ENCODE results near the gene GABRP. TPM values are rescaled to one million over a fixed set of nuclear protein-coding genes. Genes with fewer than 3 reads are reported as not detected.

Gene GABRP
- total and polyA plus RNA-seq, 9 donors: 0.13 to 3.9 (median 0.24) TPM; not detected in 2

DNA sequence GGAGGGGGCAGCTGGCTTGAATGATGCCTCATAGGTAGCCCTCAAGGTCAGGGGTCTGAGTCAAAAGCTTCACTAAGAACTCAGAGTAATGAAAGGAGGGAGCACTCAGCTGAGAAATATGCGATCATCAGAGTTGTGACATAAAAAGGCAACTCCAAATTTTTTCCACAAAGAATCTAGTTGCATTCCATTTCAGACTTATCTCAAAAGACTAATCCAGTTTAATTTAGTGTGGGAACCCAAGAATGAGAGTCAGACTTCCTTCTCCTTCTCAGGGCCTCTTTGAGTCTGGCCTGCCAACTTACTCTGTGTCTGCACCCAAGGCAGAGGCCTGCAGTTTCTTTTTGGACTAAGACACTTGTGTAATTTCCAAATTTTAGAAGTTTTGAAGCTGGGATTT lies 34.7 kb downstream of the GABRP start:
- H3K4me3 ChIP-seq: no peak overlapping the region
- no peak overlapping the region for H3K27ac ChIP-seq
- no peaks in the 10 kb centered on the region for H3K4me1 ChIP-seq (ENCODE audit: insufficient read depth)
- no peak for DNase-seq
- WGBS, 3 donors: 24 to 45% (median 41%) methylated on average over 1 of the region's 1 CpG
- TF ChIP-seq POLR2A (IDR thresholded peaks at IDR 0.05) (no peak), EP300 (IDR thresholded peaks at IDR 0.05) (no peak)
- TF ChIP-seq, protein P1, sequence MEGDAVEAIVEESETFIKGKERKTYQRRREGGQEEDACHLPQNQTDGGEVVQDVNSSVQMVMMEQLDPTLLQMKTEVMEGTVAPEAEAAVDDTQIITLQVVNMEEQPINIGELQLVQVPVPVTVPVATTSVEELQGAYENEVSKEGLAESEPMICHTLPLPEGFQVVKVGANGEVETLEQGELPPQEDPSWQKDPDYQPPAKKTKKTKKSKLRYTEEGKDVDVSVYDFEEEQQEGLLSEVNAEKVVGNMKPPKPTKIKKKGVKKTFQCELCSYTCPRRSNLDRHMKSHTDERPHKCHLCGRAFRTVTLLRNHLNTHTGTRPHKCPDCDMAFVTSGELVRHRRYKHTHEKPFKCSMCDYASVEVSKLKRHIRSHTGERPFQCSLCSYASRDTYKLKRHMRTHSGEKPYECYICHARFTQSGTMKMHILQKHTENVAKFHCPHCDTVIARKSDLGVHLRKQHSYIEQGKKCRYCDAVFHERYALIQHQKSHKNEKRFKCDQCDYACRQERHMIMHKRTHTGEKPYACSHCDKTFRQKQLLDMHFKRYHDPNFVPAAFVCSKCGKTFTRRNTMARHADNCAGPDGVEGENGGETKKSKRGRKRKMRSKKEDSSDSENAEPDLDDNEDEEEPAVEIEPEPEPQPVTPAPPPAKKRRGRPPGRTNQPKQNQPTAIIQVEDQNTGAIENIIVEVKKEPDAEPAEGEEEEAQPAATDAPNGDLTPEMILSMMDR (IDR thresholded peaks at IDR 0.05): no peak
- intact Hi-C loops (cut with DNase I): no loop called here
- no peaks in the 10 kb centered on the region for H3K36me3 ChIP-seq
- H3K27me3 ChIP-seq: no peaks in the 10 kb centered on the region
- H3K9me3 ChIP-seq: no peaks in the 10 kb centered on the region

DNA sequence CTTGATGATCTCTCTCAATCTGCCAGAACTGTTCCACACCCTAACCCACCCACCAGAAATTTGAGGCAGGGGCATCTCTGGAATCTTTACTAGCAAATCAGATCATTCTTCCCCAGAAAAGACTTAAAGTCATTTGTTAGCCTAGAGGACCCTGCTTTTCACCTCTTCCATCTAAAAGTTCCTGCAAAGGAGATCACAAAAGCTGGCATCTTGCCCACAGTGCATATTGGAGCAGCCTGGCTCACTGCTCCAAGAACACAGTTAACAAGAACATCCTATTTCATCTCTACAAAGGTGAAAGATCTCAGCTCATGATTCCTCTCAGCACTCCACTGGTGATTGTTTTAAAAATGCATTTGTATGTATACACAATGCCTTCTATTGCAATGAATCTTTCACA lies 36.3 kb downstream of the GABRP start:
- Histone ChIP-seq H3K9me3 (no peaks in the 10 kb centered on the region), H3K4me1 (ENCODE audit: insufficient read depth) (no peaks in the 10 kb centered on the region), H3K36me3 (no peaks in the 10 kb centered on the region), H3K4me3 (no peak overlapping the region), H3K27ac (no peak overlapping the region), H3K27me3 (no peaks in the 10 kb centered on the region)
- DNase-seq: no peak
- intact Hi-C loops (cut with DNase I): no loop called here
- TF ChIP-seq POLR2A (IDR thresholded peaks at IDR 0.05) (no peak), EP300 (IDR thresholded peaks at IDR 0.05) (no peak)
- TF ChIP-seq, protein P1 (IDR thresholded peaks at IDR 0.05): no peak

DNA sequence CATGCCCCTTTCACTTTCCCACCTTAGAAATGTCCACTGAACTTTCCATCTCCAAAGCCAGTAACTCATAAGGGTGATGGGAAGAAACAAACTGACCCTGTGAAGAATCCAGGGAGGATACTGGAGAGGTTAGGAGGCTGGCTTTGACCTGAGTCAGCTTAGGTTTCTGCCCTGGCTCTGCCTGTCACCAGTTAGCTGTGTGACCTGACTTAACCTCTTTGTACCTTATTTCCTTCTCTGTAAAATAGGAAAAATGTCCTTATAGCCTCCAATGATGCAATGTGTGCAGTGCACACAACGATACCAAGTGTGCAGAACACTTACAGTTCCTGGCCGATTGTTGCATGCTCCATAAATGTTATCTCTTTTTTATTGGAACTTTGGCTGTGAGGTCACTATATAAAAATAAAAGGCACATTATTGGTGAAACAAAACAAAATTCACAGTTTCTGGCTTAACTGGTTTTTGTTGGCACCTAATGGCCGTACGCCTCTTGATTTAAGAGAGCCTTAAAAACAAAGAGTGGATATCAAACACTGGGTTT lies 37.8 kb downstream of the GABRP start:
- 59 to 74% (median 68%) methylated on average over 4 of the region's 4 CpGs for WGBS, 3 donors

DNA sequence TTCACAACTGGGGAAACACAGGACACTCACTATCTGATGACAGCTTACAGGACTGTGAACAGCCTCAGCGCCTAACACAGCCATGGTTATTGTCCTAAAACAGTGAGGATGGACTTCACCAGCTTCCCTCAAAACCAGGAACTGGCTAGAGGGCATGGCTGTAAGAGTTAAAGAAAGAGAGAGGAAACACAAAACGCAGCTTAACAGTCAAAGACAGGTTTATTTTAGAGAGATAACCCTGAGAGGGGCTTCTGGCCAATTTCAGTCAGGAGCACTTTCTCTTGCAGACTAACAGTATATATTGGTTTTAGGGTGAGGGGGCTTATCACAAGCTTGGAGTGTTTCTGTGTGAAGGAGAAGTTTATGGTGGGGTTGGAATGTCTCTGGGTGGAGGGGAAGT lies 42.6 kb downstream of the GABRP start:
- intact Hi-C loops (cut with DNase I): no loop called here
- no peak overlapping the region for H3K27ac ChIP-seq
- H3K9me3 ChIP-seq: peaks cover 0 to 7% of the 10 kb centered on the region in 2 donors
- no peaks in the 10 kb centered on the region for H3K4me1 ChIP-seq (ENCODE audit: insufficient read depth)
- no peak overlapping the region for H3K4me3 ChIP-seq
- no peaks in the 10 kb centered on the region for H3K36me3 ChIP-seq
- no peaks in the 10 kb centered on the region for H3K27me3 ChIP-seq
- TF ChIP-seq EP300 (IDR thresholded peaks at IDR 0.05): no peak
- TF ChIP-seq, protein P1 (IDR thresholded peaks at IDR 0.05): no peak
- no peak for TF ChIP-seq POLR2A (IDR thresholded peaks at IDR 0.05)
- DNase-seq: no peak
- 57 to 64% (median 62%) methylated on average over 2 of the region's 2 CpGs for WGBS, 3 donors

More for the DNA sequence above, 37.8 kb downstream of the GABRP start:
- no peaks in the 10 kb centered on the region for H3K36me3 ChIP-seq
- DNase-seq: no peak
- H3K27ac ChIP-seq: no peak overlapping the region
- H3K27me3 ChIP-seq: no peaks in the 10 kb centered on the region
- intact Hi-C loops (cut with DNase I): no loop called here
- H3K9me3 ChIP-seq: peaks cover 0 to 7% of the 10 kb centered on the region in 2 donors
- TF ChIP-seq, protein P1 (IDR thresholded peaks at IDR 0.05): no peak
- TF ChIP-seq POLR2A (IDR thresholded peaks at IDR 0.05) (no peak), EP300 (IDR thresholded peaks at IDR 0.05) (no peak)
- no peak overlapping the region for H3K4me3 ChIP-seq
- no peaks in the 10 kb centered on the region for H3K4me1 ChIP-seq (ENCODE audit: insufficient read depth)
